Parathyroid adenoma (tissue), 2 donors: ENCODE data around the gene RANBP6.

Source experiments
- H2AFZ ChIP-seq: fragments of 300-600 bp; sonication (generic); one replicate; pipeline ENCODE4 v1.7.0; 2017; ENCODE audit warnings: antibody characterized with exemption, mild to moderate bottlenecking
- H3K27ac ChIP-seq: fragments of 300-600 bp; sonication (generic); one replicate; pipeline ENCODE4 v1.7.0; 2017
- H3K27me3 ChIP-seq: fragments of 300-600 bp; sonication (generic); one replicate; pipeline ENCODE4 v1.7.0; 2017; ENCODE audit warnings: low read length; ENCODE audit not compliant: control insufficient read depth, insufficient read depth
- H3K36me3 ChIP-seq: fragments of 300-600 bp; sonication (generic); one replicate; pipeline ENCODE4 v1.7.0; 2017; ENCODE audit warnings: low read length; ENCODE audit not compliant: control insufficient read depth, insufficient read depth
- H3K4me1 ChIP-seq: fragments of 300-600 bp; sonication (generic); one replicate; pipeline ENCODE4 v1.7.0; 2017; ENCODE audit warnings: control low read depth
- H3K4me2 ChIP-seq: fragments of 300-600 bp; sonication (generic); one replicate; pipeline ENCODE4 v1.7.0; 2017; ENCODE audit warnings: low read length
- H3K4me3 ChIP-seq: fragments of 300-600 bp; sonication (generic); one replicate; pipeline ENCODE4 v1.7.0; 2017; ENCODE audit warnings: low read depth, low read length
- H3K79me2 ChIP-seq: fragments of 300-600 bp; sonication (generic); one replicate; pipeline ENCODE4 v1.7.0; 2017; ENCODE audit warnings: control low read depth
- H3K9ac ChIP-seq: fragments of 300-600 bp; sonication (generic); one replicate; pipeline ENCODE4 v1.7.0; 2017; ENCODE audit warnings: mild to moderate bottlenecking
- H3K9me3 ChIP-seq: fragments of 300-600 bp; sonication (generic); one replicate; pipeline ENCODE4 v1.7.0; 2017; ENCODE audit warnings: low read length; ENCODE audit not compliant: control insufficient read depth
- CTCF ChIP-seq: fragments of 300-600 bp; sonication (generic); IDR thresholded peaks from one replicate; pipeline ENCODE4 v1.7.0; 2017; ENCODE audit warnings: antibody characterized with exemption, mild to moderate bottlenecking
- donor health status: primary hyperparathyroidism.

The RANBP6 gene

GRCh38 chr9:5971740-5972139, 43.7 kb downstream of the RANBP6 start:
- H3K9me3 ChIP-seq = no peaks in the 10 kb centered on the region
- no peaks in the 10 kb centered on the region for H3K4me1 ChIP-seq
- H3K4me2 ChIP-seq = no peak overlapping the region
- no peaks in the 10 kb centered on the region for H3K36me3 ChIP-seq
- H3K27me3 ChIP-seq = no peaks in the 10 kb centered on the region
- no peak for TF ChIP-seq CTCF
- no peak overlapping the region for H3K9ac ChIP-seq
- no peak overlapping the region for H2AFZ ChIP-seq
- peaks cover 11% of the 10 kb centered on the region for H3K79me2 ChIP-seq
- H3K4me3 ChIP-seq = no peak overlapping the region
- H3K27ac ChIP-seq = no peak overlapping the region
